Spleen (tissue), 11 donors: ENCODE data around the gene C3orf49. TPM values are rescaled to one million over a fixed set of nuclear protein-coding genes. Genes with fewer than 3 reads are reported as not detected.

ENCODE experiments used
- DNase-seq: peaks from one replicate; pipeline ENCODE4 v3.0.0-alpha.2; 2020
- H3K27ac ChIP-seq, 8 donors: fragments of 200-600 bp; sonication (generic) in 7 of 8; 1 replicate in 4 of 8; 2 replicates in 4 of 8; pipeline versions ENCODE4 v1.5.0 to v1.8.0; 2016 to 2021; ENCODE audit warnings: inconsistent platforms in 4 of 8, mild to moderate bottlenecking in 4 of 8, moderate library complexity in 1 of 8
- H3K27me3 ChIP-seq, 7 donors: fragments of 200-600 bp; sonication (generic) in 6 of 7; replicated peaks in 1 of 7; 1 replicate in 4 of 7; 2 replicates in 3 of 7; pipeline versions ENCODE4 v1.5.0 to v1.8.0; 2016 to 2021; ENCODE audit warnings: inconsistent platforms in 3 of 7, mild to moderate bottlenecking in 1 of 7
- H3K36me3 ChIP-seq, 6 donors: fragments of 200-600 bp; sonication (generic) in 5 of 6; 1 replicate in 4 of 6; 2 replicates in 2 of 6; pipeline versions ENCODE4 v1.5.0 to v1.8.0; 2016 to 2021; ENCODE audit warnings: inconsistent platforms in 2 of 6
- H3K4me1 ChIP-seq, 6 donors: fragments of 200-600 bp; sonication (generic) in 5 of 6; 1 replicate in 3 of 6; 2 replicates in 3 of 6; pipeline versions ENCODE4 v1.5.0 to v1.8.0; 2016 to 2021; ENCODE audit warnings: inconsistent platforms in 3 of 6
- H3K4me3 ChIP-seq, 8 donors: fragments of 200-600 bp; sonication (generic) in 7 of 8; 1 replicate in 4 of 8; 2 replicates in 4 of 8; pipeline versions ENCODE4 v1.5.0 to v1.8.0; 2016 to 2021; ENCODE audit warnings: inconsistent platforms in 4 of 8, mild to moderate bottlenecking in 4 of 8, moderate library complexity in 2 of 8
- H3K9me3 ChIP-seq, 8 donors: fragments of 200-600 bp; sonication (generic) in 7 of 8; 1 replicate in 4 of 8; 2 replicates in 4 of 8; pipeline versions ENCODE4 v1.5.0 to v1.8.0; 2016 to 2021; ENCODE audit warnings: inconsistent platforms in 4 of 8
- POLR2A ChIP-seq, 3 donors: fragments of 450-650 bp; IDR thresholded peaks; one replicate each; pipeline ENCODE4 v1.5.1; 2017; ENCODE audit warnings: antibody characterized with exemption in 3 of 3, mild to moderate bottlenecking in 1 of 3
- POLR2AphosphoS5 ChIP-seq, 3 donors: sonication (generic); formaldehyde crosslinking; IDR thresholded peaks; one replicate each; pipeline ENCODE4 v1.5.1; 2017; ENCODE audit warnings: antibody characterized with exemption in 3 of 3
- WGBS, 5 donors: extraction: QIAGEN DNeasy Blood & Tissue Kit in 3 of 5; methylation state at CpG; one replicate each; pipeline versions ENCODE4 v1.1.5 to v1.1.7; 2013 to 2018; 5-methylcytosine and 5-hydroxymethylcytosine counted together
- intact Hi-C: fragments of 100-400 bp; cut with DNase I; formaldehyde crosslinking; loops from one replicate; pipeline ENCODE4 v1.15.0; 2023; ENCODE audit warnings: low total_unique reads
- polyA plus RNA-seq, 3 donors: library from polyadenylated mRNA; stranded (reverse); fragments of 200-250 nt; gene quantifications; one replicate each; pipeline ENCODE4 v1.2.1, GENCODE V29; 2013
- total RNA-seq, 7 donors: library from RNA; depleted of rRNA in 3 of 7; stranded (reverse); fragments of >200 nt in 3 of 7; fragmentation: NEBNext Ultra II Directional in 4 of 7; extraction: Animal tissue kit (Norgen Biotek cat#: 25700) in 4 of 7; gene quantifications; one replicate each; pipeline versions ENCODE4 v1.1.0 to v1.2.1, GENCODE V29; 2016 to 2021
- TF ChIP-seq, protein P1 (sequence below), 11 experiments: fragments of 200-600 bp in 7 of 11; fragments of 450-650 bp in 4 of 11; sonication (generic) in 4 of 11; IDR thresholded peaks in 8 of 11; conservative IDR thresholded peaks in 3 of 11; 1 replicate in 7 of 11; 2 replicates in 4 of 11; pipeline versions ENCODE4 v1.4.0 to v1.8.0; 2016 to 2021; ENCODE audit warnings: antibody characterized with exemption in 11 of 11, inconsistent platforms in 4 of 11, mild to moderate bottlenecking in 1 of 11
- donor health status: healthy with polysubstance abuse.
- donor health status: DM: no; HTN: no; CAD: no; lungs with moderate emphysema.
- donor health status: DM: no; HTN: no; CAD: no.
- donor health status: Bipolar disorder and iron deficiency.
- donor health status: healthy.
- donor health status: DM: no; HTN: no; CAD: no.
- donor health status: DM: yes; HTN: yes; CAD: no.

The C3orf49 gene
- total and polyA plus RNA-seq, 10 donors = not detected

DNA sequence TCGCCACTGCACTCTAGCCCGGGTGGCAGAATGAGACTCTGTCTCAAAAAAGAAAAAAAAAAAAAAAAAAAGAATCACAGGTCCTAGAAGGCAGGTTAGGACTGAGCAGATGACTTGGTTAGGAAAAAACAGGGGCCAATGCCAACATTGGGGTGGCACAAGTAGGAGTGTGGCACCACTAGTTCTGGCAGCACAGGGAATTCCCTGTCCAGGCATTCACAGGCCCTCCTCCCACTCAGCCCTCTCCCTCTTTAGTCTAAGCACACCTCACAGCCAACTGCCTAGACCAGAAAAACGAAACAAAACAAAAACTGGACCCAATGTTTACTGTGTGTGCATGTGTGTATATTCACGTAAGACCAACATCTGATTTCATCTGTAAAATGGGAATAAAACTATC lies 34.0 kb downstream of the C3orf49 start:
- Histone ChIP-seq H3K36me3 (no peaks in the 10 kb centered on the region), H3K9me3 (no peaks in the 10 kb centered on the region), H3K4me3 (no peak overlapping the region), H3K27ac (no peak overlapping the region), H3K4me1 (peaks cover 0 to 14% (median 0%) of the 10 kb centered on the region in 6 donors), H3K27me3 (no peaks in the 10 kb centered on the region)
- WGBS, 5 donors = 90 to 96% (median 93%) methylated on average over 4 of the region's 4 CpGs
- TF ChIP-seq, protein P1, sequence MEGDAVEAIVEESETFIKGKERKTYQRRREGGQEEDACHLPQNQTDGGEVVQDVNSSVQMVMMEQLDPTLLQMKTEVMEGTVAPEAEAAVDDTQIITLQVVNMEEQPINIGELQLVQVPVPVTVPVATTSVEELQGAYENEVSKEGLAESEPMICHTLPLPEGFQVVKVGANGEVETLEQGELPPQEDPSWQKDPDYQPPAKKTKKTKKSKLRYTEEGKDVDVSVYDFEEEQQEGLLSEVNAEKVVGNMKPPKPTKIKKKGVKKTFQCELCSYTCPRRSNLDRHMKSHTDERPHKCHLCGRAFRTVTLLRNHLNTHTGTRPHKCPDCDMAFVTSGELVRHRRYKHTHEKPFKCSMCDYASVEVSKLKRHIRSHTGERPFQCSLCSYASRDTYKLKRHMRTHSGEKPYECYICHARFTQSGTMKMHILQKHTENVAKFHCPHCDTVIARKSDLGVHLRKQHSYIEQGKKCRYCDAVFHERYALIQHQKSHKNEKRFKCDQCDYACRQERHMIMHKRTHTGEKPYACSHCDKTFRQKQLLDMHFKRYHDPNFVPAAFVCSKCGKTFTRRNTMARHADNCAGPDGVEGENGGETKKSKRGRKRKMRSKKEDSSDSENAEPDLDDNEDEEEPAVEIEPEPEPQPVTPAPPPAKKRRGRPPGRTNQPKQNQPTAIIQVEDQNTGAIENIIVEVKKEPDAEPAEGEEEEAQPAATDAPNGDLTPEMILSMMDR (IDR thresholded peaks at IDR 0.05 in 8 of 11, conservative IDR thresholded peaks at IDR 0.05 in 3 of 11) = no peak
- TF ChIP-seq POLR2AphosphoS5 (IDR thresholded peaks at IDR 0.05) (no peak), POLR2A (IDR thresholded peaks at IDR 0.05) (no peak)
- no peak for DNase-seq
- intact Hi-C loops = no loop called here

DNA sequence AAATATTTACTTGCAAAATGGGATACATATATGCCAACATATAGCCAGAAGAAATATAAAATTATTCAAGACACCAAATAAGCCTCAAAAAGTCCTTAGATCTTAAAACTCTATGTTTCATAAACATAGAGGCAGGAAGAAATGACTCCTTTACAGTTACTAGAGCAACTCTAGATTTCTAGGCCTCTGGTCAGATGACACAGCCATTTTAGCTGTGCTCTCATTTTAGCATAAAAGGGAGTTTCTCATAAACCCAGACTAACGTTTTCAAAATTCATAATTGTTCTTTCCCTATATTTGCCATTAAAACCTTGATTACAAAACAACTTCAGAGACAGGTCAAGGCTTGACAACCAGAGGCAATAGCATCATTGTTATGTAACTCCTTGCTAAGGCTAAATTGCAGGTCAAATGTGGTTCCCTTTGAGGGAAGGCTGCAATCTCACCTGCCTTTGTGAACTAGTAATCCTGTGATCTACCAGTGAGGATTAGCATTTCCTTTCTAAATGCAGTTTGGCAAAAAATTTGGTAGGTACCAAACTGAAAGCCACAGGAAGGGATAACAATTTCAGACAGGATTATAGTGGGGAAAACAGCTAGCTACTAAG lies 36.3 kb downstream of the C3orf49 start:
- TF ChIP-seq POLR2A (IDR thresholded peaks at IDR 0.05) = no peak
- TF ChIP-seq, protein P1 (IDR thresholded peaks at IDR 0.05 in 8 of 11, conservative IDR thresholded peaks at IDR 0.05 in 3 of 11) = no peak
- TF ChIP-seq POLR2AphosphoS5 (IDR thresholded peaks at IDR 0.05) = no peak
- no peaks in the 10 kb centered on the region for H3K9me3 ChIP-seq
- no peaks in the 10 kb centered on the region for H3K36me3 ChIP-seq
- peaks cover 0 to 28% (median 3%) of the 10 kb centered on the region in 6 donors for H3K4me1 ChIP-seq
- no peak for DNase-seq
- intact Hi-C loops = no loop called here
- no peak overlapping the region for H3K4me3 ChIP-seq
- H3K27ac ChIP-seq = peak overlapping the region in 1 of 8 donors; percentile 6
- 11 to 56% (median 24%) methylated on average over 1 of the region's 1 CpG for WGBS, 5 donors
- no peaks in the 10 kb centered on the region for H3K27me3 ChIP-seq

DNA sequence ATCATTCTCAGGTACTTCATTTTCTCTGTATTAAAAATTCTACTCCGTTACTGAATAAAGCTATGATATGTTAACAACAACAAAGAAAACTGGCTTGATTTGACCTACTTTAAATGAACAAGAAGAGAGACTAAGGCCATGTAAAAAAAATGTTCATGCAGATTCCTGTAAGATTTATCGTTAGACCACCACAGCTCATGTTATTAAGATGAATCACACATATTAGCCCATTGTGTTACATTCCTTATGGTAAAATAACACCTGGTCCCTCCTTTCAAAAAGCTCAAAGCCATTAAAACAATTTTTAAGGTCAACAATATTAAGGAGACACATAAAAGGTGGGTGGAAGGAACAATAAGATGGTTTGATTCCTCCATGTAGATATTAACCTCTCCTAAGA lies 38.2 kb downstream of the C3orf49 start:
- DNase-seq = no peak
- H3K9me3 ChIP-seq = no peaks in the 10 kb centered on the region
- 92 to 100% (median 94%) methylated on average over 2 of the region's 2 CpGs for WGBS, 5 donors
- intact Hi-C loops = no loop called here
- H3K4me3 ChIP-seq = no peak overlapping the region
- H3K36me3 ChIP-seq = no peaks in the 10 kb centered on the region
- no peaks in the 10 kb centered on the region for H3K27me3 ChIP-seq
- no peak for TF ChIP-seq POLR2AphosphoS5 (IDR thresholded peaks at IDR 0.05)
- TF ChIP-seq, protein P1 (IDR thresholded peaks at IDR 0.05 in 8 of 11, conservative IDR thresholded peaks at IDR 0.05 in 3 of 11) = no peak
- TF ChIP-seq POLR2A (IDR thresholded peaks at IDR 0.05) = no peak
- H3K4me1 ChIP-seq = peaks cover 0 to 46% (median 7%) of the 10 kb centered on the region in 6 donors
- no peak overlapping the region for H3K27ac ChIP-seq

DNA sequence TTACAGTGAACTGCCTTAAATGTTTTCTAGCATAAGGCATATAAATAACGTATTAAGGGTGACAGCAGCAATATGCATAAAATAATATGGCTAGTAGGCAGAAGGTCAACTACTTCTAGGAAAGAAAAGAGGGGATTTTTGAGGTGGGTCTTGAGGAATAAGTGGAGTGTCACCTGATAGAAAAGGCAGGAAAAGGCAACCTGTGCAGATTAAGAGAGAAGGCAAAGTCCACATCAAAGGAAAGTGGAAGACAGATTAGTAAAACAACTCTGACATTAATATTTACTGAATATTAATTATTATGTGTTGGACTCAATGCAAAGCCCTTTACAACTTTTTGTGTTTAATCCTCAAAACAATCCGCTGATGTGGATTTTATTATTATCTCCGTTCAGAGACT lies 41.7 kb downstream of the C3orf49 start:
- DNase-seq = no peak
- peaks cover 4 to 60% (median 24%) of the 10 kb centered on the region in 6 donors for H3K4me1 ChIP-seq
- no peaks in the 10 kb centered on the region for H3K9me3 ChIP-seq
- WGBS, 5 donors = 86 to 96% (median 94%) methylated on average over 3 of the region's 3 CpGs
- intact Hi-C loops = no loop called here
- H3K4me3 ChIP-seq = no peak overlapping the region
- TF ChIP-seq POLR2A (IDR thresholded peaks at IDR 0.05) (no peak), POLR2AphosphoS5 (IDR thresholded peaks at IDR 0.05) (no peak)
- H3K27me3 ChIP-seq = no peaks in the 10 kb centered on the region
- H3K36me3 ChIP-seq = no peaks in the 10 kb centered on the region
- H3K27ac ChIP-seq = no peak overlapping the region
